Skeletal muscle tissue (tissue), 4 donors: ENCODE results near the gene CENPK. TPM values are rescaled to one million over a fixed set of nuclear protein-coding genes. Genes with fewer than 3 reads are reported as not detected.

ENCODE experiments used
- H3K27ac ChIP-seq: one replicate; pipeline ENCODE4 v1.7.0; 2013; ENCODE audit warnings: mild to moderate bottlenecking, low read depth, low read length, inconsistent platforms
- H3K27me3 ChIP-seq, 3 donors: one replicate each; pipeline ENCODE4 v1.7.0; 2013; ENCODE audit warnings: low read length in 3 of 3; ENCODE audit not compliant: control insufficient read depth in 3 of 3, insufficient read depth in 3 of 3
- H3K36me3 ChIP-seq, 3 donors: one replicate each; pipeline ENCODE4 v1.7.0; 2013; ENCODE audit warnings: low read length in 3 of 3; ENCODE audit not compliant: control insufficient read depth in 3 of 3, insufficient read depth in 3 of 3
- H3K4me1 ChIP-seq, 3 donors: one replicate each; pipeline ENCODE4 v1.7.0; 2013; ENCODE audit warnings: low read length in 3 of 3, mild to moderate bottlenecking in 3 of 3; ENCODE audit not compliant: control insufficient read depth in 3 of 3, insufficient read depth in 3 of 3
- H3K4me3 ChIP-seq, 3 donors: one replicate each; pipeline ENCODE4 v1.7.0; 2013; ENCODE audit warnings: low read length in 3 of 3
- H3K9ac ChIP-seq, 3 donors: one replicate each; pipeline ENCODE4 v1.7.0; 2013; ENCODE audit warnings: low read length in 3 of 3, mild to moderate bottlenecking in 3 of 3, moderate library complexity in 2 of 3, low read depth in 1 of 3
- H3K9me3 ChIP-seq, 3 donors: one replicate each; pipeline ENCODE4 v1.7.0; 2013; ENCODE audit warnings: low read length in 3 of 3; ENCODE audit not compliant: control insufficient read depth in 3 of 3
- total RNA-seq: library from RNA; depleted of rRNA; stranded (reverse); fragments of >200 nt; gene quantifications from one replicate; pipeline ENCODE4 v1.2.3, GENCODE V29; 2014
- donor health status: Osteomylitis.

Gene CENPK
- total RNA-seq, 1 donor from 2014 or later: 12.5 TPM

GRCh38 chr5:65556718-65557117, 6.2 kb downstream of the CENPK start:
- Histone ChIP-seq H3K4me3 (no peak overlapping the region), H3K9ac (no peak overlapping the region), H3K36me3 (no peaks in the 10 kb centered on the region), H3K27me3 (no peaks in the 10 kb centered on the region), H3K27ac (no peak overlapping the region), H3K9me3 (no peaks in the 10 kb centered on the region), H3K4me1 (no peaks in the 10 kb centered on the region)

DNA sequence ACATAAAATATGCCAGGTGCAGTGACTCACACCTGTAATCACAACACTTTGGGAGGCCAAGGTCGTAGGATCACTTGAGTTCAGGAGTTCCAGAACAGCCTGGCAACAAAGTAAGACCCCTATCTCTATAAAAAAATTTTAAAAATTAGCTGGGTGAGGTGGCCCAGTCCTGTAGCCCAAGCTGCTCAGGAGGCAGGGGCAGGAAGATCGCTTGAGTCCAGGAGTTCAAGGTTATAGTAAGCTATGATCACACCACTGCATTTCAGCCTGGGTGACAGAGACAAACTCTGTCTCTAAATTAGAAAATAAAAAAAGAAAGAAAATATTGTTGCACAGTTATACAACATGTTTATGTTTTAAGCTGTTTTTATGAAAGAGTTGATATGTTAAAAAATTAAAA, 6.8 kb downstream of the CENPK start:
- Histone ChIP-seq H3K4me1 (no peaks in the 10 kb centered on the region), H3K27me3 (no peaks in the 10 kb centered on the region), H3K27ac (no peak overlapping the region), H3K9me3 (no peaks in the 10 kb centered on the region), H3K36me3 (no peaks in the 10 kb centered on the region), H3K4me3 (no peak overlapping the region), H3K9ac (no peak overlapping the region)

- H3K9me3 ChIP-seq: no peaks in the 10 kb centered on the region
- H3K27me3 ChIP-seq: no peaks in the 10 kb centered on the region
- H3K36me3 ChIP-seq: no peaks in the 10 kb centered on the region
- no peaks in the 10 kb centered on the region for H3K4me1 ChIP-seq
- H3K9ac ChIP-seq: no peak overlapping the region
- no peak overlapping the region for H3K27ac ChIP-seq
- no peak overlapping the region for H3K4me3 ChIP-seq
Observed at GRCh38 chr5:65555287-65555686, 7.7 kb downstream of the CENPK start.

DNA sequence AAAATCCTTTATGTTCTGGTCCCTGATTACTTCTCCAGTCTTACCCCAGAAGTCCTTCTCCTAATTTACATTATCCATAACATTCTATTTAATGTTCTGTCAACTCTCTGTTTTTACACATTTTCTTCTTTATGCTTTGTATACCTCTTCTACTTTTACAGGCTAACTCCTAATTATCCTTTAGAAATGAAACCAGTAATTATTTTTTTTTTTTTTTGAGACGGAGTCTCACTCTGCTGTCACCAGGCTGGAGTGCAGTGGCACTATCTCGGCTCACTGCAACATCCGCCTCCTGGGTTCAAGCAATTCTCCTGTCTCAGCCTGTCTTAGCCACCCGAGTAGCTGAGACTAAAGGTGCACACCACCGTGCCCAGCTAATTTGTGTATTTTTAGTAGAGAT, 9.0 kb downstream of the CENPK start:
- no peak overlapping the region for H3K27ac ChIP-seq
- H3K4me3 ChIP-seq: no peak overlapping the region
- H3K9me3 ChIP-seq: no peaks in the 10 kb centered on the region
- H3K4me1 ChIP-seq: no peaks in the 10 kb centered on the region
- H3K27me3 ChIP-seq: no peaks in the 10 kb centered on the region
- H3K36me3 ChIP-seq: no peaks in the 10 kb centered on the region
- no peak overlapping the region for H3K9ac ChIP-seq

DNA sequence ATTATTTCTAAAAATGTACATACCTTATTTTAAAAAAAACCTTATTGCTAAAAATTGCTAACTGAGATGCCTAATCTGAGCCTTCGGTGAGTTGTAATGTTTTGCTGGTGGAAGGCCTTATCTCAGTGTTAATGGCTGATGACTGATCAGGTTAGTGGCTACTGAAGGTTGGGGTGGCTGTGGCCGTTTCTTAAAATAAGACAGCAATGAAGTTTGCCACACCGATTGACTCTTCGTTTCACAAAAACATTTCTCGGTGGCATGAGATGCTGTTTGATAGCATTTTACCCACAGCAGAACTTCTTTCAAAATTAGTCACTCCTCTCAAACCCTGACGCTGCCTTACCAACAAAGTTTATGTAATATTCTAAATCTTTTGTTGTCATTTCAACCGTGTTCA, 14.7 kb downstream of the CENPK start:
- Histone ChIP-seq H3K36me3 (no peaks in the 10 kb centered on the region), H3K9me3 (no peaks in the 10 kb centered on the region), H3K4me1 (no peaks in the 10 kb centered on the region), H3K27ac (no peak overlapping the region), H3K27me3 (no peaks in the 10 kb centered on the region), H3K9ac (no peak overlapping the region), H3K4me3 (no peak overlapping the region)

DNA sequence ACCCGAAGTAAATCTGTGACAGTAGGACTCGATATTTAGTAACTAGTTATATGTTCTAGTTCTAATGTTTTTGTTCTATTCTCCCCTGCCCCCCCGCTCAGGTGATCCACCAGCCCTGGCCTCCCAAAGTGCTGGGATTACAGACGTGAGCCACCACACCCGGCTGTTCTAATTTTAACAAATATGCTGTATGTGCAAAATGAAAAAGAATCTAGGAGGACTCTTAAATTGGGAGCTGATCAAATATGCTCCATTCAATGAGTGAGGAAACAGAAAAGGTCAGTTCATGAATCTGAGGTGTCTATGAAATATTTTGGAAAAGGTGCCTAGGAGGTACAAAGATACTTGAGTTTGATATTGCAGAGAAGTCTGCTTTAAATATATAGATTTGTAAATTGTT, 16.8 kb downstream of the CENPK start:
- no peak overlapping the region for H3K9ac ChIP-seq
- no peak overlapping the region for H3K4me3 ChIP-seq
- no peaks in the 10 kb centered on the region for H3K27me3 ChIP-seq
- H3K36me3 ChIP-seq: no peaks in the 10 kb centered on the region
- H3K4me1 ChIP-seq: no peaks in the 10 kb centered on the region
- no peak overlapping the region for H3K27ac ChIP-seq
- no peaks in the 10 kb centered on the region for H3K9me3 ChIP-seq

- no peak overlapping the region for H3K9ac ChIP-seq
- no peak overlapping the region for H3K4me3 ChIP-seq
- no peak overlapping the region for H3K27ac ChIP-seq
- no peaks in the 10 kb centered on the region for H3K9me3 ChIP-seq
- no peaks in the 10 kb centered on the region for H3K4me1 ChIP-seq
- H3K36me3 ChIP-seq: no peaks in the 10 kb centered on the region
- no peaks in the 10 kb centered on the region for H3K27me3 ChIP-seq
Observed at GRCh38 chr5:65544473-65544872, 18.5 kb downstream of the CENPK start.

DNA sequence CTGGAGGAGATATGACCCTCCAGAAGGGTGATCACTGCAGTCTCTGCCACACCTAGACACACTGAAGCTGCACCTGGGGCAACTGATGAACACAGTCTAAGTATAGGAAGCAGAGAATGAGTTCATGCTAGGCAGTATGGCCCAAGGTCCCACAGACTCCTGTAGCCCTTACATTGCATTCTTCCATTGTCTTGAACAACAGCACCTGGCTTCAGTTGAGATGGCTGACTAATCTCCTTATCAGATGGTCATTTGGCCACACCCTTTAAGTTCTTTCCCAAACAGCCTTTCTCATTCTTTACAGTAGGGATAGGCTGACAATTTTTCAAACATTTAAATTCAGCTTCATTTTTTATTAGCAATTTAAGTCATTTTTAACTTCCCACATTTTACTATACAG, 23.1 kb downstream of the CENPK start:
- no peaks in the 10 kb centered on the region for H3K27me3 ChIP-seq
- no peaks in the 10 kb centered on the region for H3K9me3 ChIP-seq
- H3K36me3 ChIP-seq: no peaks in the 10 kb centered on the region
- H3K4me1 ChIP-seq: no peaks in the 10 kb centered on the region
- no peak overlapping the region for H3K4me3 ChIP-seq
- H3K9ac ChIP-seq: no peak overlapping the region
- no peak overlapping the region for H3K27ac ChIP-seq

GRCh38 chr5:65535529-65535987, 27.4 kb downstream of the CENPK start:
- H3K36me3 ChIP-seq: no peaks in the 10 kb centered on the region
- no peaks in the 10 kb centered on the region for H3K27me3 ChIP-seq
- no peak overlapping the region for H3K4me3 ChIP-seq
- no peaks in the 10 kb centered on the region for H3K4me1 ChIP-seq
- no peak overlapping the region for H3K27ac ChIP-seq
- H3K9ac ChIP-seq: no peak overlapping the region
- H3K9me3 ChIP-seq: no peaks in the 10 kb centered on the region

- no peak overlapping the region for H3K4me3 ChIP-seq
- no peaks in the 10 kb centered on the region for H3K36me3 ChIP-seq
- no peak overlapping the region for H3K9ac ChIP-seq
- no peak overlapping the region for H3K27ac ChIP-seq
- no peaks in the 10 kb centered on the region for H3K4me1 ChIP-seq
- H3K27me3 ChIP-seq: no peaks in the 10 kb centered on the region
- no peaks in the 10 kb centered on the region for H3K9me3 ChIP-seq
Observed at GRCh38 chr5:65530904-65531303, 32.1 kb downstream of the CENPK start.

DNA sequence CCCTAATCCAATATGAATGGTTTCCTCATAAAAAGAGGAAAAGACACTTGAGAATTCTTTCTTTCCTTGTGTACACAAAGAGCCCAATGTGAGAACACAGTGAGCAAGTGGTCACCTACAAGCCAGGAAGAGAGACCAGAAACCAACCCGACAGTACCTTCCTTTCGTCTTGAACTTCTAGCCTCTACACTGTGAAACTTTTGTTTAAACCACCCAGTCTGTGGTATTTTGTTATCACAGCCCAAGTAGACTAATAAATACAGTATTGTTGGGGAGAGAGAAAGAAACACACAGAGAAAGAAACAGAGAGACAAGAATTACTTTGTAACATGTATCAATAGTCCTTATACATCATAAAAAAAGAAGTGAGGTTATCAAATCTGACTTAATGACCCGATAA, 37.2 kb downstream of the CENPK start:
- Histone ChIP-seq H3K36me3 (no peaks in the 10 kb centered on the region), H3K4me3 (no peak overlapping the region), H3K27ac (no peak overlapping the region), H3K4me1 (no peaks in the 10 kb centered on the region), H3K9me3 (no peaks in the 10 kb centered on the region), H3K27me3 (no peaks in the 10 kb centered on the region), H3K9ac (no peak overlapping the region)
